ENCODE data around the gene CFAP410.
"Not testable (repeated sequence)": the region's sequence is repeated elsewhere in the genome, so short reads cannot be mapped to it uniquely, and the experiment has no call there.

Gene CFAP410

GRCh38 chr21:44318489-44319285 lies 20.5 kb downstream of the CFAP410 start:
- DNase-seq (ENCODE audit: low read depth in 2 of 2), result no peak

- DNase-seq (ENCODE audit: low read depth in 2 of 2), result no peak
These were observed 21.3 kb downstream of the CFAP410 start for GRCh38 chr21:44317871-44318270.

GRCh38 chr21:44317241-44317782 lies 21.9 kb downstream of the CFAP410 start:
- DNase-seq (ENCODE audit: low read depth in 2 of 2), result no peak

- no peak for DNase-seq (ENCODE audit: low read depth in 2 of 2)
These were observed 22.8 kb downstream of the CFAP410 start for GRCh38 chr21:44316277-44316900.

GRCh38 chr21:44315691-44316203 lies 23.4 kb downstream of the CFAP410 start:
- DNase-seq (ENCODE audit: low read depth in 2 of 2), result no peak

- DNase-seq (ENCODE audit: low read depth in 2 of 2), result no peak
These were observed 24.6 kb downstream of the CFAP410 start for GRCh38 chr21:44314561-44314960.

- no peak for DNase-seq (ENCODE audit: low read depth in 2 of 2)
These were observed 25.1 kb downstream of the CFAP410 start for GRCh38 chr21:44314128-44314527.

GRCh38 chr21:44313451-44313850 lies 25.7 kb downstream of the CFAP410 start:
- DNase-seq (ENCODE audit: low read depth in 2 of 2), result no peak

GRCh38 chr21:44312716-44313115 lies 26.5 kb downstream of the CFAP410 start:
- DNase-seq (ENCODE audit: low read depth in 2 of 2), result no peak

- DNase-seq (ENCODE audit: low read depth in 2 of 2), result no peak
These were observed 27.1 kb downstream of the CFAP410 start for GRCh38 chr21:44312089-44312488.

- DNase-seq (ENCODE audit: low read depth in 2 of 2), result no peak
These were observed 28.3 kb downstream of the CFAP410 start for GRCh38 chr21:44310628-44311507.

- DNase-seq (ENCODE audit: low read depth in 2 of 2), result no peak
These were observed 32.1 kb downstream of the CFAP410 start for GRCh38 chr21:44306936-44307704.

GRCh38 chr21:44305691-44306090 lies 33.5 kb downstream of the CFAP410 start:
- no peak for DNase-seq (ENCODE audit: low read depth in 2 of 2)

- no peak for DNase-seq (ENCODE audit: low read depth in 2 of 2)
These were observed 34.3 kb downstream of the CFAP410 start for GRCh38 chr21:44304877-44305293.

GRCh38 chr21:44304011-44304616 lies 35.1 kb downstream of the CFAP410 start:
- no peak for DNase-seq (ENCODE audit: low read depth in 2 of 2)

- no peak for DNase-seq (ENCODE audit: low read depth in 2 of 2)
These were observed 35.7 kb downstream of the CFAP410 start for GRCh38 chr21:44303490-44303981.

GRCh38 chr21:44302573-44303401 lies 36.4 kb downstream of the CFAP410 start:
- not testable (repeated sequence) for DNase-seq (ENCODE audit: low read depth in 2 of 2)

GRCh38 chr21:44301961-44302406 lies 37.2 kb downstream of the CFAP410 start:
- no peak for DNase-seq (ENCODE audit: low read depth in 2 of 2)

GRCh38 chr21:44301141-44301540 lies 38.0 kb downstream of the CFAP410 start:
- DNase-seq (ENCODE audit: low read depth in 2 of 2), result no peak
